Astrocyte of the spinal cord (primary cell): ENCODE data around the gene PPP1R27.

Source experiments
- DNase-seq: peaks from one replicate; pipeline ENCODE4 v3.0.0; 2011; ENCODE audit warnings: low read depth, low spot score
- H3K4me3 ChIP-seq: 2 replicates; pipeline ENCODE4 v1.5.1; 2011; ENCODE audit warnings: low read depth, mild to moderate bottlenecking, low read length, moderate library complexity
- CTCF ChIP-seq: IDR thresholded peaks from 2 replicates; pipeline ENCODE4 v1.5.1; 2012; ENCODE audit warnings: low read depth, mild to moderate bottlenecking, low read length, inconsistent platforms
- in situ Hi-C: cut with HindIII; loops from 2 replicates; pipeline ENCODE4 v1.10.0; 2017; ENCODE audit warnings: low sequenced_read_pairs

Gene PPP1R27

GRCh38 chr17:81863123-81863675 lies 28.3 kb upstream of the PPP1R27 start:
- no peak for DNase-seq
- no peak for TF ChIP-seq CTCF
- in situ Hi-C loops, result no loop called here
- no peak overlapping the region for H3K4me3 ChIP-seq

GRCh38 chr17:81860756-81861568 lies 26.1 kb upstream of the PPP1R27 start:
- peak overlapping the region; percentile 79 for H3K4me3 ChIP-seq
- in situ Hi-C loops, result no loop called here
- peak; percentile 100 for DNase-seq
- TF ChIP-seq CTCF, result no peak

GRCh38 chr17:81859906-81860755 lies 25.3 kb upstream of the PPP1R27 start, which contains the start of gene P4HB:
Gene P4HB (minus strand): TSS chr17:81860535. CDS start chr17:81860471, 64 bp downstream.
- in situ Hi-C loops, result no loop called here
- no peak for TF ChIP-seq CTCF
- peak within 1 kb of the TSS; percentile 79 for H3K4me3 ChIP-seq
- DNase-seq, result no peak

GRCh38 chr17:81858967-81859905 lies 24.4 kb upstream of the PPP1R27 start:
- no peak for DNase-seq
- peak overlapping the region; percentile 67 for H3K4me3 ChIP-seq
- in situ Hi-C loops, result no loop called here
- no peak for TF ChIP-seq CTCF

- in situ Hi-C loops, result no loop called here
- H3K4me3 ChIP-seq, result peak overlapping the region; percentile 67
- no peak for TF ChIP-seq CTCF
- DNase-seq, result no peak
Observed at GRCh38 chr17:81858170-81858966, 23.5 kb upstream of the PPP1R27 start.
